ENCODE data around the gene CLECL1. TPM values are rescaled to one million over a fixed set of nuclear protein-coding genes. Genes with fewer than 3 reads are reported as not detected.
A peak's percentile ranks its signal among the peaks of the same experiment; 100 is the strongest.

CLECL1 gene
- total and polyA plus RNA-seq, 2 donors (not counting 3 experiments of a cell fraction or from before 2014, with no cell fraction given), result not detected

DNA sequence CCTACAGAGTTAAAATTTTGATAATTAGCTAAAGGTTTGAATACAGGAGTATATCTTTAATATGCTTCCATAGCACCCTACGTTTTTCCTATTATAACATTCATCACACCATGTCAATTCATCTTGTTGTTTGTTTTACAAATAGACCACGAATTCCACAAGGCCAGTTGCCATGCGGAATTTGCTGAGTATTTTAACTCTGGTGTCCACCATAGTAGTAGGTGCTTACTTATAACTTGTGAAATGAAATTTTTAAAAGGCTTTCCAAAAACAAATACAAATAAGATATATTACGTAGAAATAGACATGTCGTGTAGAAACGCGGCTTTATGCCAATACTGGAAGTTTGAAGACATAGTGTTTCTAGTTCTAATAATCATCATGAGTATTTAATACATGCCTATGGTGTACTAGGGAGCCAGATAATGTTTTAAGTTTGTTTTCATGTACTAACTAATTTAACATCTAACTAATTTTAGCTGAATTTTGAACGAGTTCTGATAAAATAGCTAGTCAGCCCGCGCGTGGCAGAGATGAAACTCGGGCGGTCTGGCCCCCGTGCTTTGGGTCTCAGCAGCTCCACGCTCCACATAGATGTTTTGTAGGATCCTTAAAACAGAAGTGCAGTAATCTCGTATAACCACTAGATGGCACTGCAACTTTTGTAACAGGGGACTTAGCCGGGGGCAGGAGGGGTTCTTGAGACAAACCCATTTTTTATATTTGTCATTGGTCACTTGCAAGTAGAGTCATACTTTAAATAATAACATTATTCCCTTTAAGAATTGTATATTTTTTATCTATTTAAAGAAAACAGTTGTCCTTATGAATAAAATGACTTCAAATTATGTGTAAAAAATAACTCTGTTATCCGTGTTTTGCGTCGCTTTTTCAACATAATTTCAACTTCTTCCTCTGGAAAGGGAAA, 17.6 kb upstream of the CLECL1 start:
- peak overlapping the region; percentile 38 for H3K9ac ChIP-seq (replicated peaks; ENCODE audit: extremely low read depth, insufficient read depth, low read length)
- POLR2A ChIA-PET, result no interaction called here

More for the DNA sequence above, 17.6 kb upstream of the CLECL1 start:
- CTCF ChIA-PET, result interaction anchor here (0.6 to 13.3 kb wide), 81 partner anchors 8 to 1013 kb away, joined by 3 to 332 read pairs (median 5); partner anchors contain the start of genes CD69, CLEC12B, CLEC1B and CLEC2A
- peak; percentile 82 for DNase-seq (ENCODE audit: low read depth, low spot score)
- peak; percentile 12 for FAIRE-seq
- intact Hi-C loops (cut with micrococcal nuclease), result loop anchor here (1.0 to 10.0 kb wide), 8 partner anchors 48 to 814 kb away; partner anchors contain the start of genes CLEC12B and CLEC2B
- TF ChIP-seq, protein P1, sequence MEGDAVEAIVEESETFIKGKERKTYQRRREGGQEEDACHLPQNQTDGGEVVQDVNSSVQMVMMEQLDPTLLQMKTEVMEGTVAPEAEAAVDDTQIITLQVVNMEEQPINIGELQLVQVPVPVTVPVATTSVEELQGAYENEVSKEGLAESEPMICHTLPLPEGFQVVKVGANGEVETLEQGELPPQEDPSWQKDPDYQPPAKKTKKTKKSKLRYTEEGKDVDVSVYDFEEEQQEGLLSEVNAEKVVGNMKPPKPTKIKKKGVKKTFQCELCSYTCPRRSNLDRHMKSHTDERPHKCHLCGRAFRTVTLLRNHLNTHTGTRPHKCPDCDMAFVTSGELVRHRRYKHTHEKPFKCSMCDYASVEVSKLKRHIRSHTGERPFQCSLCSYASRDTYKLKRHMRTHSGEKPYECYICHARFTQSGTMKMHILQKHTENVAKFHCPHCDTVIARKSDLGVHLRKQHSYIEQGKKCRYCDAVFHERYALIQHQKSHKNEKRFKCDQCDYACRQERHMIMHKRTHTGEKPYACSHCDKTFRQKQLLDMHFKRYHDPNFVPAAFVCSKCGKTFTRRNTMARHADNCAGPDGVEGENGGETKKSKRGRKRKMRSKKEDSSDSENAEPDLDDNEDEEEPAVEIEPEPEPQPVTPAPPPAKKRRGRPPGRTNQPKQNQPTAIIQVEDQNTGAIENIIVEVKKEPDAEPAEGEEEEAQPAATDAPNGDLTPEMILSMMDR (IDR thresholded peaks at IDR 0.05; ENCODE audit: extremely low read depth in 1 of 2, insufficient read depth in 1 of 2, low read depth in 1 of 2, low read length in 2 of 2), result peak; percentile 72 to 73
- TF ChIP-seq MAX (IDR thresholded peaks at IDR 0.05; ENCODE audit: insufficient read depth, insufficient read length), result no peak
- Histone ChIP-seq H3K9me3 (replicated peaks; ENCODE audit: control insufficient read depth, insufficient read depth, low read length) (no peaks in the 10 kb centered on the region), H3K4me1 (ENCODE audit: control insufficient read depth, extremely low read depth, insufficient read depth, low read length) (peaks cover 18% of the 10 kb centered on the region), H2AFZ (ENCODE audit: low read depth, low read length) (peak overlapping the region; percentile 84), H4K20me1 (replicated peaks; ENCODE audit: control insufficient read depth, extremely low read depth, insufficient read depth, low read length) (no peaks in the 10 kb centered on the region), H3K27ac (ENCODE audit: insufficient read depth, low read depth, low read length) (peak overlapping the region; percentile 35), H3K27me3 (ENCODE audit: control insufficient read depth in 2 of 2, insufficient read depth in 2 of 2, low read length in 2 of 2) (no peaks in the 10 kb centered on the region), H3K4me3 (replicated peaks in 1 of 3; ENCODE audit: insufficient read depth in 1 of 3, low read depth in 1 of 3, low read length in 3 of 3) (peak overlapping the region in 1 of 3 experiments; percentile 39), H3K79me2 (ENCODE audit: control insufficient read depth, insufficient read depth, low read length) (no peaks in the 10 kb centered on the region), H3K36me3 (ENCODE audit: control insufficient read depth in 2 of 2, extremely low read depth in 1 of 2, insufficient read depth in 2 of 2, low read length in 2 of 2) (no peaks in the 10 kb centered on the region), H3K4me2 (ENCODE audit: insufficient read depth, low read length) (peak overlapping the region; percentile 76), H3K9me1 (replicated peaks; ENCODE audit: control insufficient read depth, extremely low read depth, insufficient read depth, low read length) (no peaks in the 10 kb centered on the region)
- dilution Hi-C loops (cut with MboI; ENCODE audit: extremely low pct_ligation_motif_present, low sequenced_read_pairs), result no loop called here
- no TSS peak for BruUV-seq (replicated peaks)
